Measurements from ENCODE around the gene PTPN23. TPM values are rescaled to one million over a fixed set of nuclear protein-coding genes. Genes with fewer than 3 reads are reported as not detected.
"Not testable (repeated sequence)": the region's sequence is repeated elsewhere in the genome, so short reads cannot be mapped to it uniquely, and the experiment has no call there.

PTPN23 gene
- total RNA-seq, 4 donors from 2014 or later: 34.3 to 49.6 (median 37.8) TPM

DNA sequence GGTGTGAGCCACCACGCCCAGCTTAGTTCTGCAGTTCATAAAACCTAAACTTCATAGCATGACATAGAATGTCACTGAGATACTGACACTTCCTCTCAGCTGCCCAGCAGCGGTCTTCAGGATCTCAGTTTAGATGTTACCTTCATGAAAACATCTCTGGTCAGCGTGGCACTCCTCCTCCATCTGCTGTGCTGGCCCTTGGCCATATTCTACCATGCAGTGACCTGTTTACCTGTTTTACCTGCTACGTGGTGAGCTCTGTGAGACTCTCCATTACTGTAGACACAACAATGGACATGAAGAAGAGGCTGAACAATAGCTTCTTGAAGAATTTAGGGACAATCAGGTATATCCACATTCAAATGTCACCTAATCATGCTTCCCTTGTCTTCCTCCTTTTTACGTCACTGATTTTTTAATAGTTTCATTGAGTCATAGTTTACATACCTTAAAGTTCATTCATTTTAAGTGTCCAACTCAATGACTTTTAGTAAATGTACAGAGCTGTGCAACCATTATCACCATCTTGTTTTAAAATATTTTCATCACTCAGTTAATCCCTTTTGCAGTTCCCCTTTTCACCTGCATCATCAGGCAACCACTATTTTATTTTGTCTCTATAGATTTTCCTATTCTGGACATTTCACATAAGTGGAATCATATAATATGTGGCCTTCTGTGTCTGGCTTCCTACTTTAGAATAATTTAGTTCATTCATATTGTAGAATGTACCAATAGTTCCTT lies 32.2 kb upstream of the PTPN23 start:
- 89 to 96% methylated on average over 5 of the region's 5 CpGs for WGBS, 2 donors
- intact Hi-C loops (cut with DNase I; ENCODE audit: low total_unique reads): no loop called here
- no peak for DNase-seq (ENCODE audit: low spot score in 2 of 2)
- no peak for TF ChIP-seq POLR2A (IDR thresholded peaks at IDR 0.05)
- TF ChIP-seq, protein P1, sequence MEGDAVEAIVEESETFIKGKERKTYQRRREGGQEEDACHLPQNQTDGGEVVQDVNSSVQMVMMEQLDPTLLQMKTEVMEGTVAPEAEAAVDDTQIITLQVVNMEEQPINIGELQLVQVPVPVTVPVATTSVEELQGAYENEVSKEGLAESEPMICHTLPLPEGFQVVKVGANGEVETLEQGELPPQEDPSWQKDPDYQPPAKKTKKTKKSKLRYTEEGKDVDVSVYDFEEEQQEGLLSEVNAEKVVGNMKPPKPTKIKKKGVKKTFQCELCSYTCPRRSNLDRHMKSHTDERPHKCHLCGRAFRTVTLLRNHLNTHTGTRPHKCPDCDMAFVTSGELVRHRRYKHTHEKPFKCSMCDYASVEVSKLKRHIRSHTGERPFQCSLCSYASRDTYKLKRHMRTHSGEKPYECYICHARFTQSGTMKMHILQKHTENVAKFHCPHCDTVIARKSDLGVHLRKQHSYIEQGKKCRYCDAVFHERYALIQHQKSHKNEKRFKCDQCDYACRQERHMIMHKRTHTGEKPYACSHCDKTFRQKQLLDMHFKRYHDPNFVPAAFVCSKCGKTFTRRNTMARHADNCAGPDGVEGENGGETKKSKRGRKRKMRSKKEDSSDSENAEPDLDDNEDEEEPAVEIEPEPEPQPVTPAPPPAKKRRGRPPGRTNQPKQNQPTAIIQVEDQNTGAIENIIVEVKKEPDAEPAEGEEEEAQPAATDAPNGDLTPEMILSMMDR (IDR thresholded peaks at IDR 0.05): no peak
- no peak overlapping the region for H3K4me3 ChIP-seq (ENCODE audit: low read depth, poor library complexity, severe bottlenecking)

DNA sequence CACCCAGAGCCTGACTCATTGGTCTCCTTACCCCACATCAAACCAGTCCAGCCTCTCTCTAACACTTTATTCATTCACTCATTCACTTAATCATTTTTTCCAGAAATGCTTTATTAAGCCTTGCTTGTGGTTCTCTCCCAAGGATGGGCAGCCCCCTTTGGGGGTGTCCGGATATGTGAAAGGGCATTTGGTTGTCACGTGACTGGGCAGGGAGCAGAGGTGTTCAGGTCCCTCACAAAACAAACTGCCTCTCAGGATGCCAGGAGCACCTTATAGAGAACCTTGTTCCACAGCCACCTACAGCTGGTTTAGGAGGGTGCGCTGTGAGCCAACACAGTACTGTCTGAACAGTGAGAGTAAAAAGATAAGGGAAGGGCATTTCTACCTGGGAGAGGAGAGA lies 25.8 kb upstream of the PTPN23 start:
- TF ChIP-seq, protein P1 (IDR thresholded peaks at IDR 0.05): no peak
- TF ChIP-seq POLR2A (IDR thresholded peaks at IDR 0.05): no peak
- WGBS, 2 donors: 91 to 93% methylated on average over 3 of the region's 3 CpGs

DNA sequence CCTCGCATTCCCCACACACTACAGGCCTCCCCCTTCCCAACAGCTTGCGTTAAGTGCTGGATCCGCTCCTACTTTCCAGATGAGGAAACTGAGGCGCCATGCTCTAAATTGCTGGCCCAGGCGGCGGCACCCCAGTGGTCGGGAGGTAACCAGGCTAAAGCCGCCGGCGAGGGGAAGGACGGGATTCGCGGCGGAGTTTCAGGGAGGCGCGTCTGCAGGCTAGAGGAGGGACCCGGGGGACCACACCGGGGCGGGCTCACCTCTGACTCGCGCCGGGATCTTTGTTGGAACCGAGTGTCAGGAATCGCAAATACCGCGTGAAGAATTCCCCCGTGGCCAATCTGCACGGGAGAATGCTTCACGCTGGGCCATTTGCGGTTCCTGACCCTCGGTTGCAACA lies 24.6 kb upstream of the PTPN23 start:
- H3K4me3 ChIP-seq (ENCODE audit: low read depth, poor library complexity, severe bottlenecking): no peak overlapping the region
- DNase-seq (ENCODE audit: low spot score in 2 of 2): no peak
- TF ChIP-seq, protein P1 (IDR thresholded peaks at IDR 0.05): no peak
- TF ChIP-seq POLR2A (IDR thresholded peaks at IDR 0.05): no peak
- 92 to 95% methylated on average over 29 to 31 of the region's 31 CpGs for WGBS, 2 donors
- intact Hi-C loops (cut with DNase I; ENCODE audit: low total_unique reads): no loop called here

More for the DNA sequence above, 25.8 kb upstream of the PTPN23 start:
- H3K4me3 ChIP-seq (ENCODE audit: low read depth, poor library complexity, severe bottlenecking): no peak overlapping the region
- DNase-seq (ENCODE audit: low spot score in 2 of 2): no peak
- intact Hi-C loops (cut with DNase I; ENCODE audit: low total_unique reads): no loop called here

DNA sequence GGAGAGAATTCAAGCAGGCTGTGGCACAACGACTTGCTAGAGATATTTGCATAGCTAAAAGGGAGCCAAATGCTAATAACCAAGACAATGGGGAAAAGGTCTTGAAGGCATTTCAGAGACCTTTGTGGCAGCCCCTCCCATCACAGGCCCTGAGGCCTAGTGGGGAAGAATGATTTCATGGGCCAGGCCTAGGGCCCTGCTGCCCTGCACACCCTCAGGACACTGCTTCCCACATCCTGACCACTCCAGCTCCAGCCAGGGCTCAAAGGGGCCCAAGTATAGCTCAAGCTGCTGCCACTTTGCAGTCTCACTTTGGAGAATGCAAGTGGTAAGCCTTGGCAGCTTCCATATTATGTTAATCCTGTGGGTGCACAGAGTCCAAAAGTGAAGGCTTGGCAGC lies 21.5 kb upstream of the PTPN23 start:
- intact Hi-C loops (cut with DNase I; ENCODE audit: low total_unique reads): no loop called here
- no peak for DNase-seq (ENCODE audit: low spot score in 2 of 2)
- no peak overlapping the region for H3K4me3 ChIP-seq (ENCODE audit: low read depth, poor library complexity, severe bottlenecking)
- TF ChIP-seq, protein P1 (IDR thresholded peaks at IDR 0.05): no peak
- no peak for TF ChIP-seq POLR2A (IDR thresholded peaks at IDR 0.05)
- WGBS, 2 donors: 39 to 43% methylated on average over 1 of the region's 1 CpG

DNA sequence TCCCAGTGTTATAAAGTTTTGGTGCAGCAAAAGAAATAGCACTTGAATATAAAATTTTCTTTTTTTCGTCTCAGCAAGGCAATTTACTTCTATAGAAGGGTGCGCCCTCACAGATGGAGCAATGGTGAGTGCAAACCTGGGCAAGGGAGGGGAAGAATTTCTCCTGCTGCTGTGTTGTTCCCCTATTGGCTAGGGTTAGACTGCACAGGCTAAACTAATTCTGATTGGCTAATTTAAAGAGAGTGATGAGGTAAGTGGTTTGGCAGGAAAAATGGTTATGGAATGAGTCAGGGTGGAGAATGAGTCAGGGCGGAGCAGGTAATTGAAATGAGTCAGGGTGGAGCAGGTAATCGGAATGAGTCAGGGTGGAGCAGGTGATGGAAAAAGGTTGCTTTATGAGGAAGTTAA lies 20.7 kb upstream of the PTPN23 start:
- intact Hi-C loops (cut with DNase I; ENCODE audit: low total_unique reads); DNase-seq (ENCODE audit: low spot score in 2 of 2); H3K4me3 ChIP-seq (ENCODE audit: low read depth, poor library complexity, severe bottlenecking): not testable (repeated sequence)
- WGBS, 2 donors: 74 to 79% methylated on average over 4 of the region's 4 CpGs

DNA sequence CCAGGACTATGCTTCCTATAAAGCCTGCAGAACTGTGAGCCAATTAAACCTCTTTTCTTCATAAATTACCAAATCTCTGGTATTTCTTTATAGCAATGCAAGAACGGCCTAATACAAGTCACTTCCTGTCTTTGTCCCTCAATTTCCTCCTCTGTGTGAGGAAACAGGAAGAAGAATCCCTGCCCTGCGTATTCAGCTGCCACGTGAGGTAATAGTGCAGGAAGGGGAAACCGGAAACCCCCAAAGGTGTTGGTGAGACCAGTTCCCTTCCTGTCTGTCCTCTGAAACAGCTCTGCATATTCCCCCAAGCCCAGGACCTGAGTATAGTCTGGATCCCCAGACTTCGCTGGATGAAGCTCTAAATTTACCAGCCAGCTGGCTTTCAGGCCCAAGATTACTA lies 18.1 kb upstream of the PTPN23 start:
- TF ChIP-seq POLR2A (IDR thresholded peaks at IDR 0.05): no peak
- TF ChIP-seq, protein P1 (IDR thresholded peaks at IDR 0.05): no peak
- no peak overlapping the region for H3K4me3 ChIP-seq (ENCODE audit: low read depth, poor library complexity, severe bottlenecking)
- WGBS, 2 donors: 44 to 52% methylated on average over 5 of the region's 5 CpGs
- DNase-seq (ENCODE audit: low spot score in 2 of 2): no peak
- intact Hi-C loops (cut with DNase I; ENCODE audit: low total_unique reads): no loop called here

Measured in lower leg skin (tissue), 4 donors.